ENCODE measurements around the gene PDCD2. TPM values are rescaled to one million over a fixed set of nuclear protein-coding genes. Genes with fewer than 3 reads are reported as not detected.

The PDCD2 gene
- total and polyA plus RNA-seq, 9 of the 15 experiments (the other 6 are each of a cell fraction or from before 2014, with no cell fraction given), result 67.3 to 430 (median 318) TPM

DNA sequence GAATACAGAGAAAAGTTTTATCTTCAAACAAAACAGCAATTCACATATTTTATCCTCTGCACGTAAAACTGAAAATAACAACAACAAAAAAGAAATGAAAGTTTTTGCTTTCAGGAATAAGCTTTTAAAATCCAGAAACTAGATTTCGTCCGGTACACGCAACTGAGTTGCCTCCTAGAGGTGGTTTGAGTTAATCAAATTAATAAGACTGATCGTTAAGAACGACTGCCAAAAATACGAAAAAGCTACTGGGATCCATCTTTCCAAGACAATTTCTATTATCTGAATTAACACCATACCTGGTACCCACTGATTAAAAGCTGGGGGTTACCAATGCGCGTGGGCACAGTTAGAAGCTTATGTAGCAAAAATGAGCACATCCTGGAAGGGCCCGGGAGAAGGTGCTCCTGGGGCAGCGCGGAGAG, 669 bp downstream of the PDCD2 start (continued):
- TF ChIP-seq, protein P1, sequence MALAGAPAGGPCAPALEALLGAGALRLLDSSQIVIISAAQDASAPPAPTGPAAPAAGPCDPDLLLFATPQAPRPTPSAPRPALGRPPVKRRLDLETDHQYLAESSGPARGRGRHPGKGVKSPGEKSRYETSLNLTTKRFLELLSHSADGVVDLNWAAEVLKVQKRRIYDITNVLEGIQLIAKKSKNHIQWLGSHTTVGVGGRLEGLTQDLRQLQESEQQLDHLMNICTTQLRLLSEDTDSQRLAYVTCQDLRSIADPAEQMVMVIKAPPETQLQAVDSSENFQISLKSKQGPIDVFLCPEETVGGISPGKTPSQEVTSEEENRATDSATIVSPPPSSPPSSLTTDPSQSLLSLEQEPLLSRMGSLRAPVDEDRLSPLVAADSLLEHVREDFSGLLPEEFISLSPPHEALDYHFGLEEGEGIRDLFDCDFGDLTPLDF (CRISPR knock-in tag; IDR thresholded peaks at IDR 0.05), result 0 out of 2 replicates have a peak, but pooled peaks have one; percentile 11
- TF ChIP-seq, protein P2, sequence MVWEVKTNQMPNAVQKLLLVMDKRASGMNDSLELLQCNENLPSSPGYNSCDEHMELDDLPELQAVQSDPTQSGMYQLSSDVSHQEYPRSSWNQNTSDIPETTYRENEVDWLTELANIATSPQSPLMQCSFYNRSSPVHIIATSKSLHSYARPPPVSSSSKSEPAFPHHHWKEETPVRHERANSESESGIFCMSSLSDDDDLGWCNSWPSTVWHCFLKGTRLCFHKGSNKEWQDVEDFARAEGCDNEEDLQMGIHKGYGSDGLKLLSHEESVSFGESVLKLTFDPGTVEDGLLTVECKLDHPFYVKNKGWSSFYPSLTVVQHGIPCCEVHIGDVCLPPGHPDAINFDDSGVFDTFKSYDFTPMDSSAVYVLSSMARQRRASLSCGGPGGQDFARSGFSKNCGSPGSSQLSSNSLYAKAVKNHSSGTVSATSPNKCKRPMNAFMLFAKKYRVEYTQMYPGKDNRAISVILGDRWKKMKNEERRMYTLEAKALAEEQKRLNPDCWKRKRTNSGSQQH (CRISPR knock-in tag; IDR thresholded peaks at IDR 0.05), result 0 out of 2 replicates have a peak, but pooled peaks have one; percentile 59
- TF ChIP-seq FOXK1 (CRISPR knock-in tag; IDR thresholded peaks at IDR 0.05; ENCODE audit: borderline replicate concordance) (no peak), CCAR2 (IDR thresholded peaks at IDR 0.05; ENCODE audit: low read depth, low read length) (no peak)

DNA sequence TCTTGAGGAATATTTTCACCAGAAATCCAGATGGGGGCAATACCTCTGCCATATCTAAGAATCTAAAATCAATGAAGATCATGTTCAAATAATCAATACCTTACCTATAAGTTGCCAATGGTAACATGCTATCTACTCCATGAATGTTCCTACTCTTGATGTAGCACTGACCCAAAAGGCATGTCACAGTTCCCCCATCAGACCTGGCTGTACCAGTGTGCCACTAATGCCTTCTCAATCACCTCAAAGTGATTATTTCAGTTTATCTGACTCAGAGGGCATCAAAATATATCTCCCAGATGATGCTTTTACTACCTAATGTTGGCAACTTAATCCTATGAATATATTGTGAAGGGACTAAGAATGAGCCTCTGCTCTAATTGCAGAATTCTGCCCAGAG, 5.5 kb downstream of the PDCD2 start:
- H3K9me3 ChIP-seq (replicated peaks; ENCODE audit: control insufficient read depth, insufficient read depth, low read depth, low read length), result no peaks in the 10 kb centered on the region
- H3K36me3 ChIP-seq (ENCODE audit: control insufficient read depth, insufficient read depth, low read length), result peaks cover 97% of the 10 kb centered on the region
- no peaks in the 10 kb centered on the region for H4K20me1 ChIP-seq (replicated peaks; ENCODE audit: control insufficient read depth, insufficient read depth, low read length)
- TF ChIP-seq, protein P3, sequence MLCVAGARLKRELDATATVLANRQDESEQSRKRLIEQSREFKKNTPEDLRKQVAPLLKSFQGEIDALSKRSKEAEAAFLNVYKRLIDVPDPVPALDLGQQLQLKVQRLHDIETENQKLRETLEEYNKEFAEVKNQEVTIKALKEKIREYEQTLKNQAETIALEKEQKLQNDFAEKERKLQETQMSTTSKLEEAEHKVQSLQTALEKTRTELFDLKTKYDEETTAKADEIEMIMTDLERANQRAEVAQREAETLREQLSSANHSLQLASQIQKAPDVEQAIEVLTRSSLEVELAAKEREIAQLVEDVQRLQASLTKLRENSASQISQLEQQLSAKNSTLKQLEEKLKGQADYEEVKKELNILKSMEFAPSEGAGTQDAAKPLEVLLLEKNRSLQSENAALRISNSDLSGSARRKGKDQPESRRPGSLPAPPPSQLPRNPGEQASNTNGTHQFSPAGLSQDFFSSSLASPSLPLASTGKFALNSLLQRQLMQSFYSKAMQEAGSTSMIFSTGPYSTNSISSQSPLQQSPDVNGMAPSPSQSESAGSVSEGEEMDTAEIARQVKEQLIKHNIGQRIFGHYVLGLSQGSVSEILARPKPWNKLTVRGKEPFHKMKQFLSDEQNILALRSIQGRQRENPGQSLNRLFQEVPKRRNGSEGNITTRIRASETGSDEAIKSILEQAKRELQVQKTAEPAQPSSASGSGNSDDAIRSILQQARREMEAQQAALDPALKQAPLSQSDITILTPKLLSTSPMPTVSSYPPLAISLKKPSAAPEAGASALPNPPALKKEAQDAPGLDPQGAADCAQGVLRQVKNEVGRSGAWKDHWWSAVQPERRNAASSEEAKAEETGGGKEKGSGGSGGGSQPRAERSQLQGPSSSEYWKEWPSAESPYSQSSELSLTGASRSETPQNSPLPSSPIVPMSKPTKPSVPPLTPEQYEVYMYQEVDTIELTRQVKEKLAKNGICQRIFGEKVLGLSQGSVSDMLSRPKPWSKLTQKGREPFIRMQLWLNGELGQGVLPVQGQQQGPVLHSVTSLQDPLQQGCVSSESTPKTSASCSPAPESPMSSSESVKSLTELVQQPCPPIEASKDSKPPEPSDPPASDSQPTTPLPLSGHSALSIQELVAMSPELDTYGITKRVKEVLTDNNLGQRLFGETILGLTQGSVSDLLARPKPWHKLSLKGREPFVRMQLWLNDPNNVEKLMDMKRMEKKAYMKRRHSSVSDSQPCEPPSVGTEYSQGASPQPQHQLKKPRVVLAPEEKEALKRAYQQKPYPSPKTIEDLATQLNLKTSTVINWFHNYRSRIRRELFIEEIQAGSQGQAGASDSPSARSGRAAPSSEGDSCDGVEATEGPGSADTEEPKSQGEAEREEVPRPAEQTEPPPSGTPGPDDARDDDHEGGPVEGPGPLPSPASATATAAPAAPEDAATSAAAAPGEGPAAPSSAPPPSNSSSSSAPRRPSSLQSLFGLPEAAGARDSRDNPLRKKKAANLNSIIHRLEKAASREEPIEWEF (CRISPR knock-in tag; IDR thresholded peaks at IDR 0.05), result peak; percentile 71; the same call in 1 of the 2 replicates
- TF ChIP-seq JUN (IDR thresholded peaks at IDR 0.05; ENCODE audit: borderline replicate concordance, low read depth, low read length) (no peak), JUN (CRISPR knock-in tag; IDR thresholded peaks at IDR 0.05; ENCODE audit: borderline replicate concordance) (no peak), RBM34 (IDR thresholded peaks at IDR 0.05; ENCODE audit: borderline replicate concordance, insufficient read depth, low read length) (no peak), POLR2A (conservative IDR thresholded peaks at IDR 0.05) (peak; percentile 47; the same call in 1 of the 2 replicates), HSF4 (CRISPR knock-in tag; IDR thresholded peaks at IDR 0.05; ENCODE audit: borderline replicate concordance) (no peak), SRSF7 (optimal IDR thresholded peaks at IDR 0.05; ENCODE audit: low read depth, low read length) (no peak)
- H3K9ac ChIP-seq (ENCODE audit: insufficient read depth in 1 of 2, low read depth in 2 of 2, low read length in 2 of 2), result no peak overlapping the region
- no peak overlapping the region for H3K4me2 ChIP-seq (ENCODE audit: insufficient read depth, low read length)
- no peak for FAIRE-seq
- H2AFZ ChIP-seq (ENCODE audit: low read depth, low read length), result no peak overlapping the region
- no peak for ATAC-seq
- no peaks in the 10 kb centered on the region for H3K9me1 ChIP-seq (ENCODE audit: control insufficient read depth, insufficient read depth, low read length)
- intact Hi-C loops (cut with micrococcal nuclease), result no loop called here
- H3K4me1 ChIP-seq (replicated peaks in 1 of 2; ENCODE audit: control insufficient read depth in 2 of 2, insufficient read depth in 2 of 2, low read length in 2 of 2), result peaks cover under 1 to 17% of the 10 kb centered on the region in 2 experiments; a peak in 4 of 5 replicates
- no peak overlapping the region for H3K27ac ChIP-seq (ENCODE audit: extremely low read depth, low read depth, low read length)
- H3K4me3 ChIP-seq, result no peak overlapping the region
- no TSS peak for BruUV-seq (replicated peaks)
- ChIA-PET CTCF (ENCODE audit: low intra/inter-chr PET ratio) (no interaction called here), POLR2A (no interaction called here)
- DNase-seq (ENCODE audit: extremely low read depth in 1 of 4, low spot score in 3 of 4), result no peak
- peaks cover 34% of the 10 kb centered on the region for H3K79me2 ChIP-seq (ENCODE audit: control insufficient read depth, insufficient read depth, low read length)
- H3K27me3 ChIP-seq (ENCODE audit: control insufficient read depth in 2 of 2, insufficient read depth in 2 of 2, low read length in 2 of 2), result no peaks in the 10 kb centered on the region
- in situ Hi-C loops (cut with MboI), result no loop called here

All from K562 (cell line).